MM.1S (cell line): ENCODE data around the gene RPS6KA2.

Experiments
- EZH2 ChIP-seq: fragments of 300-600 bp; sonication (generic); optimal IDR thresholded peaks from 2 replicates; pipeline ENCODE3; 2017; ENCODE audit warnings: low read depth, mild to moderate bottlenecking, antibody characterized with exemption, low read length, mixed read lengths
- TF ChIP-seq, protein P1 (sequence below): fragments of 300-600 bp; sonication (generic); IDR thresholded peaks from 2 replicates; pipeline ENCODE4 v1.5.1; 2016; ENCODE audit warnings: antibody characterized with exemption, low read length, mixed read lengths

DNA sequence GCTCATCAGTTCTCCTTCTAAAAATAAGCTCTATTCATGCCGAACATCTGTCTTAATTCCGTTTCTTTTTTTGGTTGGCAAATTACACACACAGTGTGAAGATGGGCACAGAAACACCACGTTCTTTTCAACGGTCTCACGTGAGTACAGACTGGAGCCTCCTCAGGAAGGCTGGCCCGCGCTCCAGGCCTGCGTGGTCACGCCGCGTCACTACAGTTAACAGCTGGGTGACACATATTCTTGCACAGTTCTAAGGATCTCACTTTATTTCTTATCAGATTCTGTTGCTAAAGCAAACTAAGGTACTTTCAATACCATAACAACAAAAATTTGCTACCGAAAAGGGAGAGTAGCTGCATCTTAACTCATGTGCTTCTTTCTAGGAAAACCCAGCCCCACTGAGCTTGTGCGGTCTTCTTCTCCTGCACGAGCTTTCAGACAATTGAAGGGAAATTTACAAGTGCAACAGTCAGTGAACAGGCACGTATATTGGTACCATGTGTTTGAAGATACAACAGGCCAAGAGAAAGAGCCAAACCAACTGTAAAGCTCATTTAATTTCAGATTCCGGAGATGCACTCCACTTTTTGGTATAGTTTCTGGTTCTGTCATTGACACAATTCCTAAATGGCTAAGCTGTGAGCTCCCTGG, 188.7 kb downstream of the RPS6KA2 start:
- TF ChIP-seq, protein P1, sequence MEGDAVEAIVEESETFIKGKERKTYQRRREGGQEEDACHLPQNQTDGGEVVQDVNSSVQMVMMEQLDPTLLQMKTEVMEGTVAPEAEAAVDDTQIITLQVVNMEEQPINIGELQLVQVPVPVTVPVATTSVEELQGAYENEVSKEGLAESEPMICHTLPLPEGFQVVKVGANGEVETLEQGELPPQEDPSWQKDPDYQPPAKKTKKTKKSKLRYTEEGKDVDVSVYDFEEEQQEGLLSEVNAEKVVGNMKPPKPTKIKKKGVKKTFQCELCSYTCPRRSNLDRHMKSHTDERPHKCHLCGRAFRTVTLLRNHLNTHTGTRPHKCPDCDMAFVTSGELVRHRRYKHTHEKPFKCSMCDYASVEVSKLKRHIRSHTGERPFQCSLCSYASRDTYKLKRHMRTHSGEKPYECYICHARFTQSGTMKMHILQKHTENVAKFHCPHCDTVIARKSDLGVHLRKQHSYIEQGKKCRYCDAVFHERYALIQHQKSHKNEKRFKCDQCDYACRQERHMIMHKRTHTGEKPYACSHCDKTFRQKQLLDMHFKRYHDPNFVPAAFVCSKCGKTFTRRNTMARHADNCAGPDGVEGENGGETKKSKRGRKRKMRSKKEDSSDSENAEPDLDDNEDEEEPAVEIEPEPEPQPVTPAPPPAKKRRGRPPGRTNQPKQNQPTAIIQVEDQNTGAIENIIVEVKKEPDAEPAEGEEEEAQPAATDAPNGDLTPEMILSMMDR = no peak
- no peak for TF ChIP-seq EZH2
